Measurements from ENCODE around the gene SULT1A3. TPM values are rescaled to one million over a fixed set of nuclear protein-coding genes. Genes with fewer than 3 reads are reported as not detected.

The SULT1A3 gene
- total RNA-seq, 6 experiments from 2014 or later: 8.5 to 29.0 (median 11.9) TPM

GRCh38 chr16:30184096-30184890 lies 14.8 kb upstream of the SULT1A3 start:
- H3K27me3 ChIP-seq: no peaks in the 10 kb centered on the region
- peak; percentile 48 to 73 (median 59) for DNase-seq
- H3K4me1 ChIP-seq: no peaks in the 10 kb centered on the region
- intact Hi-C loops (cut with DNase I): no loop called here
- no peaks in the 10 kb centered on the region for H3K9me3 ChIP-seq
- TF ChIP-seq POLR2A (IDR thresholded peaks at IDR 0.05): no peak
- TF ChIP-seq, protein P1, sequence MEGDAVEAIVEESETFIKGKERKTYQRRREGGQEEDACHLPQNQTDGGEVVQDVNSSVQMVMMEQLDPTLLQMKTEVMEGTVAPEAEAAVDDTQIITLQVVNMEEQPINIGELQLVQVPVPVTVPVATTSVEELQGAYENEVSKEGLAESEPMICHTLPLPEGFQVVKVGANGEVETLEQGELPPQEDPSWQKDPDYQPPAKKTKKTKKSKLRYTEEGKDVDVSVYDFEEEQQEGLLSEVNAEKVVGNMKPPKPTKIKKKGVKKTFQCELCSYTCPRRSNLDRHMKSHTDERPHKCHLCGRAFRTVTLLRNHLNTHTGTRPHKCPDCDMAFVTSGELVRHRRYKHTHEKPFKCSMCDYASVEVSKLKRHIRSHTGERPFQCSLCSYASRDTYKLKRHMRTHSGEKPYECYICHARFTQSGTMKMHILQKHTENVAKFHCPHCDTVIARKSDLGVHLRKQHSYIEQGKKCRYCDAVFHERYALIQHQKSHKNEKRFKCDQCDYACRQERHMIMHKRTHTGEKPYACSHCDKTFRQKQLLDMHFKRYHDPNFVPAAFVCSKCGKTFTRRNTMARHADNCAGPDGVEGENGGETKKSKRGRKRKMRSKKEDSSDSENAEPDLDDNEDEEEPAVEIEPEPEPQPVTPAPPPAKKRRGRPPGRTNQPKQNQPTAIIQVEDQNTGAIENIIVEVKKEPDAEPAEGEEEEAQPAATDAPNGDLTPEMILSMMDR (IDR thresholded peaks at IDR 0.05): no peak
- WGBS (ENCODE audit: insufficient coverage, low coverage, low lambda C conversion rate, missing lambda C conversion rate): 33% methylated on average over 11 of the region's 24 CpGs
- peak overlapping the region; percentile 25 to 67 (median 62) for H3K4me3 ChIP-seq
- ATAC-seq: peak in 3 of 4 donors; percentile 5 to 13 (median 6)
- H3K36me3 ChIP-seq: no peaks in the 10 kb centered on the region
- H3K27ac ChIP-seq: peak overlapping the region; percentile 43 to 72 (median 70)

DNA sequence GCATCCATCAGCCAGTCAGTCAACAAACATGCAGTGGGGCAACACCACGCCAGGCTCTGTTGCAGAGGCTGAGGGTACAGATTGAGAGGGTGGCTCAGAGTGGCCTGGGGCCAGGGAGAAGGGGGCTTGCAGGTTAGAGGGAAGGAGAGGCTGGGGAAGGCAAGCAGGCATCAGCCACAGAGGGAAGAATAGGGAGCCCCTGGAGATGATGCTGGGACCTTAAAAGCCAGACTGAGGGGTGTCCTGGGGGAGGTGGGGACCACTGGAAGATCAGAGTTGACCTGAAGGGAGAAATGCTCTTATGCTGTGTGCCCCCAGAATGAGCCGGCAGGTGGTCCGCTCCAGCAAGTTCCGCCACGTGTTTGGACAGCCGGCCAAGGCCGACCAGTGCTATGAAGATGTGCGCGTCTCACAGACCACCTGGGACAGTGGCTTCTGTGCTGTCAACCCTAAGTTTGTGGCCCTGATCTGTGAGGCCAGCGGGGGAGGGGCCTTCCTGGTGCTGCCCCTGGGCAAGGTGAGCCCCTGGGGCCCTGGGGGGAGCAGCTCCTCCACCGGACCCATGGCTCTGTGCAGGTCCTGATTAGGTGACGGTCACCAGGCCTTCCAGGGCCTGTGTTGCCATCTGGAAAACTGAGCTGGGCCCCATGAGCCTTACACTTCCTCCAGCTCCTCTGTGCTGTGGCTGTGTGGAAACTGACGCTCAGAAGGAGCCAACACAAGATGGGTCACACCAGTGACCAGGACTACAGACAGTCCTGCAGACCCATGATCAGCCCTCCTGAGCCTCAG lies 14.0 kb upstream of the SULT1A3 start:
- DNase-seq: peak; percentile 27 to 57 (median 52)
- peak overlapping the region; percentile 25 to 67 (median 62) for H3K4me3 ChIP-seq
- intact Hi-C loops (cut with DNase I): no loop called here
- H3K36me3 ChIP-seq: no peaks in the 10 kb centered on the region
- TF ChIP-seq, protein P1 (IDR thresholded peaks at IDR 0.05): no peak
- TF ChIP-seq POLR2A (IDR thresholded peaks at IDR 0.05): no peak
- 33% methylated on average over 1 of the region's 13 CpGs for WGBS (ENCODE audit: insufficient coverage, low coverage, low lambda C conversion rate, missing lambda C conversion rate)
- peak in 2 of 4 donors; percentile 8 for ATAC-seq
- H3K27ac ChIP-seq: peak overlapping the region; percentile 15 to 70 (median 60)
- H3K27me3 ChIP-seq: no peaks in the 10 kb centered on the region
- H3K9me3 ChIP-seq: no peaks in the 10 kb centered on the region
- no peaks in the 10 kb centered on the region for H3K4me1 ChIP-seq

DNA sequence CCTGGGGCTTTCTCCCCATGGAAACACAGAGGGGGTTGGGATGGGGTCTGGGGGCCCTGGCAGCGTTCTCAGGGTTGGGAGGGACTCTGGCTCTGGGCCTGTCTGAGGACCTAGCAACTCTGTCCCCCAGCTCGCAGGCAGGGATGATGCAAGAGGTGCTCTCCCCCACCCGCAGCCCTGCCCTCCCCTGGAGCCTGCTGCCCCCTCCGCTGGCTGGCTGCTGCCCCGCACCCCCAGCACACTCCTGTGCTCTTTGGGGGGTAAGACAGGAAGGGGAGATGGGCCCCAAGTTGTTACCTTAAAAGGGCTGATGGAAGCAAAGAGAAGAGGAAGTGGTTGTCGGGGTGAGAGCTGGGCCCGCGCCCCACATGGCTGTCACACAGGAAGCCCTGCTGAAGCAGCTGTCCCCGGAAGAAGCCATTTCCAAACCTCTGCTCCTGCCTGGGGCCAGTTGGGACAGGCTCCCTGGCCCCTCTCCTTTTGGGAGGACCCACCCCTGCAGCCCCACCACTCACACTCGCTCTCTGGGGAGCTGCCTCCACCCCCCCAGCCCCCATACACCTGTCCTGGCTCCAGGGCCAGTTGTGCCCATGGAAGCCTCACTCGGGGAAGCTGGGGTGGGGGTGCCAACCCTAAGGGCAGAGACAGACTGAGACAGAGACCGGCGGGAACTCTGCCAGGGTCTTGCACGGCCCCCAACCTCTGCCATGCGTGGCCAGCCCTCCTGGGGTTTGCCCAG lies 13.2 kb upstream of the SULT1A3 start:
- peak overlapping the region; percentile 15 to 70 (median 60) for H3K27ac ChIP-seq
- ATAC-seq: peak; percentile 19 to 46 (median 38)
- no peak for TF ChIP-seq POLR2A (IDR thresholded peaks at IDR 0.05)
- TF ChIP-seq, protein P1 (IDR thresholded peaks at IDR 0.05): no peak
- WGBS (ENCODE audit: insufficient coverage, low coverage, low lambda C conversion rate, missing lambda C conversion rate): 68% methylated on average over 4 of the region's 15 CpGs
- H3K4me1 ChIP-seq: no peaks in the 10 kb centered on the region
- no peaks in the 10 kb centered on the region for H3K27me3 ChIP-seq
- H3K9me3 ChIP-seq: no peaks in the 10 kb centered on the region
- no peaks in the 10 kb centered on the region for H3K36me3 ChIP-seq
- peak overlapping the region in 2 of 3 donors; percentile 7 to 16 for H3K4me3 ChIP-seq
- intact Hi-C loops (cut with DNase I): no loop called here
- DNase-seq: peak; percentile 58 to 73 (median 60)

DNA sequence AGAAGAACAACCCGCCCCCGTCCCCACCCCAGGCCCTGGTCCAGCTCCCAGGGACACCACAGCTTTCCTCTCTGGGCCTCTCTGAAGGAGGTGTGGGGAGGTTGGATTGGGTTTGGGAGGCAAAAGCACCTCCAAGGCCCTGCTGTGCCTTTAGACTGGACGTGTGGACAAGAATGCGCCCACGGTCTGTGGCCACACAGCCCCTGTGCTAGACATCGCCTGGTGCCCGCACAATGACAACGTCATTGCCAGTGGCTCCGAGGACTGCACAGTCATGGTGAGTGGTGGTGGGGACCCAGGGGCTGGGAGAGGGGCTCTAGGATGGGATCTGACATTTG lies 12.6 kb upstream of the SULT1A3 start:
- TF ChIP-seq, protein P1 (IDR thresholded peaks at IDR 0.05): no peak
- H3K4me1 ChIP-seq: no peaks in the 10 kb centered on the region
- H3K36me3 ChIP-seq: no peaks in the 10 kb centered on the region
- peak overlapping the region in 2 of 3 donors; percentile 7 to 16 for H3K4me3 ChIP-seq
- H3K9me3 ChIP-seq: no peaks in the 10 kb centered on the region
- DNase-seq: no peak
- H3K27me3 ChIP-seq: no peaks in the 10 kb centered on the region
- WGBS (ENCODE audit: insufficient coverage, low coverage, low lambda C conversion rate, missing lambda C conversion rate): 73% methylated on average over 3 of the region's 9 CpGs
- intact Hi-C loops (cut with DNase I): no loop called here
- peak overlapping the region in 2 of 3 donors; percentile 29 to 38 for H3K27ac ChIP-seq
- no peak for ATAC-seq

Data from right lobe of liver (tissue), 6 donors.